Right ventricle myocardium inferior (tissue), 1 donor: ENCODE results near the gene GBE1. TPM values are rescaled to one million over a fixed set of nuclear protein-coding genes. Genes with fewer than 3 reads are reported as not detected.
A peak's percentile ranks its signal among the peaks of the same experiment; 100 is the strongest.

Experiments used
- ATAC-seq: fragments of 200-7000 bp; cut with Tn5 transposase; one replicate; pipeline ENCODE4 v1.9.1; 2020; ENCODE audit warnings: mild to moderate bottlenecking, moderate library complexity
- DNase-seq: peaks from one replicate; pipeline ENCODE4 v3.0.0; 2021; ENCODE audit errors: missing footprints
- intact Hi-C: fragments of 100-400 bp; cut with DNase I; formaldehyde crosslinking; loops from one replicate; pipeline ENCODE4 v1.11.0; 2022
- total RNA-seq: library from RNA; stranded (reverse); fragmentation: NEBNext Ultra II Directional; extraction: Animal tissue kit (Norgen Biotek cat#: 25700); gene quantifications from one replicate; pipeline ENCODE4 v1.2.1, GENCODE V29; 2021
- donor health status: DM: no; HTN: yes; CAD: no; lungs with severe emphysema.

Gene GBE1
- total RNA-seq, 1 donor from 2014 or later = 88.6 TPM

GRCh38 chr3:81663114-81663513, 98.3 kb downstream of the GBE1 start:
- intact Hi-C loops = no loop called here
- ATAC-seq = no peak
- no peak for DNase-seq

DNA sequence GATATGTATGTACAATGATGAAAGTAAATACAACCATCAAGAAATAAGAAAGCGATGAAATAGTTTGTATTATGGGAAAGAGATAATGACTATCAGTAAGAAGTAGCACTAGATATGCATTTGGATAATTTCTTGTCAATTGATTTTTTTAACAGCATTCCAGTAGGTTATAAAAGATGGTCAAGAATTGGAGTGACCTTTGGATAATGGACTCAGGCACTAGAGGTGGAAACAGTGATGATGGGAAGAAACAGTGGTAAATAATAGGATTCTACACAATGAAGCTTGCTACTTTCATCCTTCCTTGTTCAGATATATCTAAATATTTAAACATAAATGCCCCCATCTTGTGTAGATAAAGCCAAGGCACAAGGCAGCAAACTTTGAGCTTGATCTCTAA, 101.4 kb downstream of the GBE1 start:
- no peak for ATAC-seq
- no peak for DNase-seq
- intact Hi-C loops = no loop called here

- intact Hi-C loops = no loop called here
- DNase-seq (no peak), ATAC-seq (no peak)
Observed at GRCh38 chr3:81658322-81658997, 103.0 kb downstream of the GBE1 start.

DNA sequence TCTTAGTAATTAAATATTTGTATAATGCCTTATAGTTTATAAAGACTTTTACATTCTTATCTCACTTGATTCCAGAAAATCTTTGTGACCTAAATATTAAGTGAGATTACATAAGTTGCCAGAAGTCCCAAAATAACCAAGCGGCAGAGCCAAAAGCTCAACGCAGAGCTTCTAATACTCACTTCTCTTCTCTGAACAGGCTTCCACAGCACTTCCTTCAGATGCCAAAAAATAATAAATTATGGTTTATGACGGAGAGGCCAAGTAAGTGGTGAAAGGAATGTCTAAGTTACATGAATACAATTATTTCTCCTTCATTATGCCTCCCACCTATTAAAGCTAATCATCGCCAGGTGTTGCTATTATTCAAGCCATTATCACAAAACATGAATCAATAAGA, 110.3 kb downstream of the GBE1 start:
- DNase-seq (no peak), ATAC-seq (no peak)
- intact Hi-C loops = no loop called here

- ATAC-seq = no peak
- no peak for DNase-seq
- intact Hi-C loops = no loop called here
Observed at GRCh38 chr3:81650187-81650586, 111.3 kb downstream of the GBE1 start.

- DNase-seq = no peak
- intact Hi-C loops = loop anchor here (10.0 kb wide), 2 partner anchors 220 to 340 kb away; no protein-coding TSS in a partner anchor
- ATAC-seq = peak; percentile 60
Observed at GRCh38 chr3:81645248-81645647, 116.2 kb downstream of the GBE1 start.

GRCh38 chr3:81643721-81644120, 117.7 kb downstream of the GBE1 start:
- ATAC-seq (peak; percentile 71), DNase-seq (no peak)
- intact Hi-C loops = loop anchor here (5.0 to 10.0 kb wide), 3 partner anchors 151 to 339 kb away; no protein-coding TSS in a partner anchor

DNA sequence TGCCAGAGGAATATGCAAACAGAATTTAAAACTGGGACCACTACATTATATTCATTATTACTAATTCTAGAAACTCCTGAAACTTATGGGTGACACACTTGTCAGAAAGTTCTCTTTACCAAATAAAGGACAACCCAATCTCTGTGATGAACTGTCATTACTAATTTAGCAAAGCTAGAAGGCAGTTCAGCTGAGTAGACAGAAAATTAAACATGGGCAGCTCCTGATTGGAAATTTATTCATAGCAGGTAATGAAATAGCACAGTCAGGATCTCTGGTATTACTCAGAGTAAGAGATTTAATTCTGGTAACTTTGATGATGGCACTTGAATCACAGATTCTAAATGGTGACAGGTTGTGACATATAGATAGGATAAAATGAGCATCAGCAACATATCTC, 123.0 kb downstream of the GBE1 start:
- DNase-seq (no peak), ATAC-seq (no peak)
- intact Hi-C loops = no loop called here

GRCh38 chr3:81632659-81633058, 128.8 kb downstream of the GBE1 start:
- intact Hi-C loops = no loop called here
- DNase-seq (no peak), ATAC-seq (no peak)

GRCh38 chr3:81624756-81625155, 136.7 kb downstream of the GBE1 start:
- no peak for ATAC-seq
- intact Hi-C loops = no loop called here
- DNase-seq = no peak

DNA sequence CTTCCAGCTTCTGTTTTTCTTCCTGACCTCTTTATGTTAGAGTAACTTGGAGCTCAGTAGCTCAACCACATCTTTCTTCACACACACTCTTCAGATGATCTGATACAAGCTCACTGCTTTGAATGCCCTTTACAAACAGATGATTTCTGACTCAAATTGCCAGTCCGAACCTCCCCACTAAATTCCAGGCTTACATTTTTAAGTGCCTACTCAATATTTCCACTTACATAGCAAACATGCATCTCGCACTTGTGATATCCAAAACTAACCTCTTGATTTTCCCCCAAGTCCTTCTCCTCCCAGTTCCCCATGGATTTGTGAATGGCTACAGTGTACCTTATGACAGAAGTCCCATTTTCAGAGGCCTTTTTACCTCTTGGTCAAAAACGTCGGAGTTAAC, 139.1 kb downstream of the GBE1 start:
- ATAC-seq = no peak
- intact Hi-C loops = no loop called here
- DNase-seq = no peak

GRCh38 chr3:81621277-81621676, 140.2 kb downstream of the GBE1 start:
- intact Hi-C loops = no loop called here

DNA sequence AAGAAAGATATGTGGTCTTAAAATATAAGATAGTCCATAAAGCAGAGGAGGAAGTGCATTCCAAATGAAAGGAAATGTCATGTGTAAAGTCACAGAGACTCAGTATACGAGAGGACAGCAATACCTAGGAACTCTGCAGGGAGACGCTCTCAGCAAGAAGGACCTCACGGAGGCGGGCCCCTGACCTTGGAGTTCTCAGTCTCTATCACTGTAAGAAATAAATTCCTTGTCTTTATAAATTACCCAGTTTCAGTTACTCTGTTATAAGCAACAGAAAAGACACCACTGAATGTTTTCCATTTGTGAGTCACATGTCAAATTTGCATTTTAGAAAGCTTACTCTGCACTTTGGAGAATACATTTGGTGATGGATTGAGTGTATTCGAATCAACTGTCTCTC, 140.6 kb downstream of the GBE1 start:
- ATAC-seq = no peak
- intact Hi-C loops = no loop called here
- DNase-seq = no peak

More at GRCh38 chr3:81621277-81621676, 140.2 kb downstream of the GBE1 start:
- ATAC-seq (no peak), DNase-seq (no peak)

DNA sequence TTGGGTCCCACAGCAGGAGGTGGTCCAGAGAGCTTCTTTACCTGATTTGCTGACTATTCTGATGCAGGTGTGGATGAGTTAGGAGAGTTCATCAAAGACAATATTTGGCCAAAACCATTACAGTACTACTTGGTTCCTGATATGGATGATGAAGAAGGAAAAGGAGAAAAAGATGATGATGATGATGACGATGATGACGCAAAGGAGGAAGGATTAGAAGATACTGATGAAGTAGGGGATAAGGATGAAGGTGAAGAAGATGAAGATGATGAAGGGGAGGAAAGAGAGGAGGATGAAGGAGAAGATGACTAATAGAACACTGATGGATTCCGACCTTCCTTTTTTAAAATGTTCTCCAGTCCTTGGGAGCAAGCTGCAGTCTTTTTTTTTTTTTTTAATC, 148.7 kb downstream of the GBE1 start:
- no peak for ATAC-seq
- intact Hi-C loops = no loop called here

DNA sequence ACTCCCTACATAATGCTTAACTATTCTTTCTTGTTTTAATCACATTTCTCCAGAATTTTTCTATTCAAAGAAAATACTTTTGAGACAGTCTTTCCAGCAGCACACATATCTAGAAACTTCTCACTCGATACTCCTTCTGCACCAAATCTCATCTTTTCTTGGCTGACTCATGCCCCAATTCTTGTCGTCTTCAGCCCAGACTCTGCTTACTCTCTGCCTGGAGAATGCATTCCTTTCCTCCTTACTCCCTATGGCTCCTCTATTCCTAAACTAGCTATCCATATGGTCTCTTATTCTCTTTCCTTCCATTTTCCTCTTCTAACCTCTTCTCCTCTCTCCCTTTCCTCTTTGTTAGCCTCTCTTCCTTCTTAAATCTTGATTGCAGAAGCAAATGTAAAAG, 158.7 kb downstream of the GBE1 start:
- no peak for DNase-seq
- ATAC-seq = no peak
- intact Hi-C loops = no loop called here

More for the DNA sequence above, 148.7 kb downstream of the GBE1 start:
- no peak for DNase-seq

GRCh38 chr3:81601707-81602305, 159.6 kb downstream of the GBE1 start:
- no peak for ATAC-seq
- intact Hi-C loops = no loop called here
- DNase-seq = no peak

DNA sequence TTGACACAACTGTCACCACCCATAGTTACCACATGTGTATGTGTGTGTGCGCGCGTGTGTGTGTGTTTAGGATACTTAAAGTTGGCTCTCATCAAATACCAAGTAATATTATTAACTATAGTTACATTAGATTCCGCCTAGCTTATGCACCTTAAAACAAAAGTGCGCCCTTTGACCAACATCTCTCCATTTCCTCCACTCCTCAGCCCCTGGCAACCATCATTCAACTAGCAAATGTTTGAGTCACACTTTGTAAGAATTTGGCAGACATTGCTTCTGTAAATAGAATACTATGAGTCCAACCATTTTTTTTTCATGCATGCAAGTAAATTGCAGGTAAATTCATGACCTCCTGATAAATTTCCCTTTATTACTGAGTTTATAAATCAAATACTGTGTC, 169.3 kb downstream of the GBE1 start:
- ATAC-seq (no peak), DNase-seq (no peak)
- intact Hi-C loops = no loop called here

DNA sequence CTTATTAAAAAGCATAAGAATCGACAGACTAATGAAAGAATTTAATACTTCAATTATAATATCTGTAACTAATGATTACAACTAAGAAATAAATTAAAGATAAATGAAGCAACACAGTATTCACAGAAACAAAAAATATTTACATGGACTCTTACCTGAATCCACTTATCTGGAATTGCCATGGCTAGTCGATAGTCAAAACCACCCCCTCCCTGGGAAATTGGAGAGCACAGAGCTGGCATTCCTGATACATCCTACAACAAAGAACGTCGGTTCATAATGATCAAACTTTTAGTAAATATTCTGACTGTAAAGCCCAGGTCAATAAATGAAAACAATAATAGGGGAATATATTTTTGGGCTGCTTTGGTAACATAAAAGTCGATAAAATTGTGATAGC, 175.5 kb downstream of the GBE1 start:
- intact Hi-C loops = no loop called here
- no peak for ATAC-seq
- DNase-seq = no peak

- ATAC-seq (no peak), DNase-seq (no peak)
- intact Hi-C loops = no loop called here
Observed at GRCh38 chr3:81585056-81585455, 176.4 kb downstream of the GBE1 start.

DNA sequence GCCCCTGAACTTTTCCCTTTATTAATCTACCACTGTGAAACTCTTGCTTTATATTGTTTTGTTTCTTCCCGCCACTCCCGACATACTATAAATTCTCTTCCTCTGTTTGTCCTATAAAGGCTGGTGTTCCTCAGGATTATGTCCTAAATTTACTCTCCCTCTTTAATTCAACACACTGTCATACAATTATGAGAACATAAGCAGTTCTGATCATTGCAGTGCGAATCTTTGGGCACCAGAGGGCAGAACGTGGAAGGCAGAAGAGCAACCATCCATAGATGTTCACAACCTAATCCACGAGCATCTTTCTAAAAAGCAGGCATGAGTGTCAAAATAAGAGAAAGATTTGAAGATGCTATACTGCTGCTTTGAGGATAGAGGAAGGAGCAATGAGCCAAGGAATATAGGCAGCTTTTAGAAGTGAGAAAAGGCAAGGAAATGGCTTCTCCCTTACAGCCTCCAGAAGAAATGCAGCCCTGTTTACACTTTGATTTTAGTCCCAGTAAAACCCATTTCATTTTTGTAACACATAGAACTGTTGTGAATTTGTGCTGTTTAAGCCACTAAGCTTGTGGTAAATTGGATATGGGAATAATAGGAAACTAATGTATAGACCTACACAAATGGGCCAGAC, 179.4 kb downstream of the GBE1 start:
- ATAC-seq (no peak), DNase-seq (no peak)
- intact Hi-C loops = no loop called here
